GOT3 (cell line): ENCODE measurements around the gene TBC1D1.

Experiments
- DNase-seq: peaks from one replicate; lab custom pipeline; 2025; ENCODE audit warnings: mixed read lengths; lab: John Stamatoyannopoulos, UW

Gene TBC1D1

DNA sequence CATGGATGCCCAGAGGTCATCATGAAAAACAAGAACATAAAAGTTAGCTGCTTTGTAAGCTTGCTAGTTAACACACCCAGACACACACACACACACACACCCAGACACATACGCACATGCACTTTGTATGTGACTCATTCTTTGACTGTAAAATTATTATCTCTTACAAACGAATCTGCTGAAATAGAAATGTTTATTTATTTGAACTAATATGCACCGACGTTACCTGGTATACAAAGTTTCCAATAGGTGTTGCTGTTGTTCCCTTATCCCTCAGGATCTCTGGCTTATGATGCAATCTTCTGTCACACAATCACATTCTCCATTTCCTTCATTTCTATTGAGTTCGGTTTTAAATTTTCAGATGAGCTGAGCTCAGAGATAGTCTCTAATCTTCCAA is 278.6 kb downstream of the TBC1D1 start:
- no peak for DNase-seq

DNA sequence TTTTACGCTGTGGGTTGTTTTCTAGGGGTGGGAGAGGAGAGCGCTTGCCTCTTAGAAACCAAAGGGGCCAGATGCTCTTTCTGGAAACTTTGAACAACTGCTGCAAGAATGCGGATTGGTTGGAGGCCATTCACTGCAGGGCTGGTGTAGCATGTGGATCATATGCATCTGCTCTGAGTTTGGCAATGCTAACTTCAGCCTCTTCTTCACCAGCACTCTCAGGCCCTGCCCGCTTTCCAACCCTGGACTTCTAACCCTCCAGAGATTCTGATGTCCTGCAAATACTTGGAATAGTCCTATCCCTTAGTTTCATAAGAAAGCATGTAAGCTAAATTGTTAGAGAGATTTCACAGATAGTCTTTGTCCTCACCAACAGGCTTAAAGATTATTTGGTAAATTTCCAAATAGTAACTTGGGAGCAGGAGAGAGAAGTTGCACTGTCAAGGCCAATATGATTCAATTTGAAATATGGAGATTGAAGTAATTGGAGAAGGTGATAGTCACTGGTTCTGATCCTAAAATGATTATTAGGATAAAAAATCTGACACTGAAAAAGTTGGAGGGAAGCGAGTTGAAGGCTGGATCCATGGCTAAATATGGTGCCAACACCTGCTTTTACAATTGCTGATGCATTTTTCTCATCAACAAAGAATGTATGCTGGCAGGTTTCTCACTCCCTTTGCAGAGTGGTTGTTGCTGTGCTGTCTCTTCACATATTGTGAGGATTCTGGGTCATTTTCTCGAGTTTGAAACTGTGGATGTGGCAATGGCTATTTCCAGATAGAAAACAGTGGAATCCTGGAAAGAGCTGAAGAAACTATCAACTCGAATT is 279.7 kb downstream of the TBC1D1 start:
- no peak for DNase-seq

DNA sequence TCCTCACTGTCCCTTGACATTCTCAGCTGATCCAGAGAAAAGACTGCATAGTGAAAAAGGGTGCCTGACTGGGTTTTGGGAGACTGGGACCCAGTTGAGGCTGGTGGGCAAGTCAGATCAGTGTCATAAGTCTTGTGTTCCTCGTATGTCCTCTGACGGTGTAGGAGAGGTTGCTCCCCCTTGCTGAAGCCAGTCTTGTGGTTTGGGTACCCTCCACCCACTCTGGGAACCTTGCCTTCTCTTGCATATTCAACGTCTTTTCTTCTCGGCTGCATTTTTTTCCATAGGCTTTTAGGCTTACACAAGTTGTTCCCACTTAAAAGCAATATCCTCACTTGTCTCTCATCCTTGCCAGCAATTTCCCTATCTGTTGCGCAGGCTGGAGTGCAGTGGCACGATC is 281.2 kb downstream of the TBC1D1 start:
- no peak for DNase-seq

DNA sequence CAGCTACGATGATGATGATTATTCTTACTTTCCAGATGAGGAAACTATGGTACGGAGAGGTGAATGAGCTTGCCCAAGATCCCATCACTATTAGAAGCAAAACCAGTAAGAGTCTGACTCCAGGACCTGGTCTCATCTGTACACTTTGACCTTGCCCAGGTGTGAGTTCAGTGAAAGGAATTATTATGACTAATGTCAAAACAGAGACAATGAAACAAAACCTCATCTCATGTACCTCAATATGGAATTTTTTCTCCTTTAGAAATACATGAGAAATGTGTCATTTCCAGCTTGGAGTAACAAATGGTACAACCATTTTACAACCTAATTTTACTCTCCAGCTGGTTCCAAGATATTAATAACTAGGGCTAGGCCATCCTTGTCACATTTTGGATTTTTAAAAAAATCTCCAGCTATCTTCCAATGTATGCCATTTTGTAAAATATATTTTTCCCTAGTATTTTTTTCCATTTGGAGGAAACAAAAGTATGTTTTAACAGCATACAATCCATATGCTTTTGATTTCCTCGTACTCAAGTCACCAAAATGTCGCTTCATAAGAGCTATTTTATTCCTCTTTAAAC is 283.1 kb downstream of the TBC1D1 start:
- DNase-seq = no peak

DNA sequence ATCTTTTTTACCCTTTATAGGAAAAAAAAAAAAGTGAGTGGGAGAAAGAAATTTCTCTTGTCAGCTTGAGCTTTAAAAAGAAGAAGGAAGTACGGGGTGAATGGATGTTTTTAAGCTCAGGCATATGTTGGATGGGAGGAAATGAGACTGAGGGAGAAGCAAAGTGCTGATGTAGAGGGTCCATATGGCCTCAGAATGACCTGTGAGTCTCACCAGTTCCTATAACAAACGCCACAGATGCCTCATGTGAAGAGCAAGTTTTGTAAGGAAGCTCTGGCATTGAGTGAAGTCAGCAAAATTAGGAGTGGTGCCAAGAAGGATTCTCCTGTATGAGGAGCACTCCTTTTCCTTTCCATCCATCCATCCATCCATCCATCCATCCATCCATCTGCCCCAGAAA is 283.9 kb downstream of the TBC1D1 start:
- no peak for DNase-seq

DNA sequence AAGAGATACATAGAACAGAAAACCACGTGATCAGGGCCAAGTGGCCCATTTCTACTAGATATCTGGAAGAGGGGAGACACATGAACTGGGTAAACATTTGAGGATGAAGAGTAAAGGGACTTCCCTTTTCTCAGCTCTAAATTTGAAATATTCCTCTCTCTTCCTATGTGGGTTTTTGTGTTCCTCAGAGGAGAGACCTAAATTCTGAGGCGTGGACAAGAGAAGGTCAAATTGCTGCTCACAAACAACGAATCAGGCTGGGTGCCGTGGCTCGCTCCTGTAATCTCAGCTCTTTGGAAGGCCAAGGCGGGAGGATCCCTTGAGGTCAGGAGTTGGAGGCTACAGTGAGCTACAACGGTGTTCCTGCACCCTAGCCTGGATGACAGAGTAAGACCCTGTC is 285.3 kb downstream of the TBC1D1 start:
- DNase-seq = no peak

DNA sequence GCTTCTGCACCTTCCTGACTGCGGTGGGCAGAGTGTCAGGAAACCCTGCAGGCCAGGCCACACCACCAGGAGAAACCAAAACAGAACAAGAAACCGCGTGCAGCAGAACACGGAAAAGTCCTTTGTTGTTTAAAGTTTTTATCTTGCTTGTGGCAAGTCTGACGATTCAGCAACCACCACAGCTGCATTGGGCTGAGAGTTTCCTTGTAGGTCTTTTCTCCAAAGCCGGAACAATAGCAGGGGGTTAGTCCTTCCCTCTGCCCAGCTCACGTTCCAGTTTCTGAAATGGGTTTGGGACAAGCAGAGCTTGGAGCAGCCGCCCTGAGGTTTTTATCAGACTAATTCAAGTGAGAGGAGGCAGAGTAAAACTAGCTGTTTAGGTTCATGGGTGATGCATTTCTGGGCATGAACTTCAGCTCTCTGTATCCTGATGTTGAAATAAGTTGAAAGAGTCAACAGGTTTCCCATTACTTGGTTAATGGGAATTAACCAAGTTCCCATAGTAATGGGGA is 286.2 kb downstream of the TBC1D1 start:
- DNase-seq = no peak

DNA sequence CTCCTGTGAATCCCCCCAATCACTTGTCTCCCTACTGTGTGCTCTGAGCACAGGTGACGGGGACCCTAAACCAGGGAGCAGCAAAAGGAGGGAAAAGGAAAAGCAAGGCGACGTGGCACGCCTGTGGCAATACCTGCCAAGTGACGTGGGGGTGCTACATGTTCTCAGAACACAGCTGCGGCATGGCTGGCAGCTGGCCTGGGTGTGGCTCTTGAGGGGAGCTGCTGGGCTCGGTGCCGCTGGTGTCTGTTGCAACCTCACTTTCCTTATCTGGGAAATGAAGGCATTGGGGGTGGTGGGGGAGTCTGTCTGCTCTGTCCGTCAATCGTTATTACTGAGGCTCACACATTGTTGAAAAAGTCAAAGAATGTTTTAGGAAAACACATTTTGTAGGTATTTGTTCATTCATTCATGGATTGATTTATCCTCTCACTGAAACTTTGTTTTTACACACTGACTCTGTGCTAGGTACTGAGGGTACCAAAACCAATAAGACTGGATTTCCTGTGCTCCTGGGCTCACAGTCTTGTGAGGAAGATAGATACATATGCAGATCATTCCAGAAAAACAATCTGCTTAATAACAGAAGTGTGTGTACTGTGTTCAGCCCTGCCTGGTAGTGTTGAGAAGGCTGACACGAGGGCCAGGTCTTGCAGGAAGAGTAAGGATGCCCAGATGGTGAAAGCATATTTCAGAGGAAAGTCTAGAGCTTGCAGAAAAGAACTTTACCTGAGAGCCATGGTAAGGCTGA is 286.9 kb downstream of the TBC1D1 start:
- DNase-seq = no peak

DNA sequence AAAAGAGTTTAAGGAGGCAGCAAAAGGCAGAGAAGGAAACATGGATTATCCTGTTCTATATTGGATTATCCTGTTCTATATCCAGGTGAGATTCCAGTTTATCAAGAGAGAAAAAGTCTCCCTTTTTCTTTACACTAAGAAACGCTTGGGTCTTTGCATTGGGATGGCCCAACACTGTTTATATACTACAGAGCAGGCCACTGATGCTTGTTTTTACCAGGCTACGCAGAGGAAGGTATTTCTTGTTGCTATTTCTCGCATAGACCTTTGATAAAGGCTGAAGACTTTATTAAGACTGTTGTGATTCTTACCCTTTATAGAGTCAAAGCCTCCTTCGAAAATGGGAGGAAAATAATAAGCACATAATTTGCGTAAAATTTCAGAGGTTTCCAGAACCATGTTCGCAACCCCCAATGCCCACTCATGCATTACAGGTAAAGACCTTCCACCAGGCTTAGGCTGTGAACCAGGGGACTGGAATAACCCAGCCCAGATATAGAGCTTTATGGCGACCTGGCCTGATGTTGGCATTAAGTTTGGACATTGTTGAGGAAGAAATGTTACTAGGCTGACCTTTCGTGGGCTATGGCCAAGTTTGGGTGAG is 287.6 kb downstream of the TBC1D1 start:
- no peak for DNase-seq

DNA sequence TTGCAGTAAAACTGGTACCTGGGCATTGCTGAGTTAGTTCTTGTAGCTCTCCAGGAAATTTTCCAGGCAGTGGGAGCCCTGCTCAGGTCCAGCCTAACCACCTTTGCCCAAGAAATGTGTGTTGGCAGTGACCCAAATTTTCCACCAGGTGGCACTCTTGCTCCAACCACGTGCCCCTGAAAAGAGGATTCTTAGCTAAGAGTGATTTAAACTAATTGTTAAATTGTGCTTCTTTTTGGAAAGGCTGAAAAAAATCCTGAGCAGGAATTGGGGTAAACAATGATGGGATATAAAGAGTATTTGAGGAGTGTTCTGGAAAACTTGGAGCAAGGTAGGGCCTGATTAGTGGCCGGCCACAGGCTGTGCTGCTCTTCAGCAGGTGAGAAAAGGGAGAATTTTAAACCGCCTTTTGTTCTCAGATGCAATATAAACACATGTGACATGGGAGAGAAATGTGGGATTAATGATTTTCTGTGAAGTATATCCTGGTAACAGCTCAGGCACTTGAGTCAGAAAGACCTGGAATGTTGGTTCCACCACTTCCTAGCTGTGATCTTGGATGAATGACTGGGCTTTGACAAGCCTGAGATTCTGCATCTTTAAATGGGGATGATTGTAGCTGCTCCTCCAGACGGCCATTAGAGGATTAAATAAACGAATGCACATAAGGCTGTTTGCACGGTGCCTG is 288.9 kb downstream of the TBC1D1 start:
- peak; percentile 2 for DNase-seq

DNA sequence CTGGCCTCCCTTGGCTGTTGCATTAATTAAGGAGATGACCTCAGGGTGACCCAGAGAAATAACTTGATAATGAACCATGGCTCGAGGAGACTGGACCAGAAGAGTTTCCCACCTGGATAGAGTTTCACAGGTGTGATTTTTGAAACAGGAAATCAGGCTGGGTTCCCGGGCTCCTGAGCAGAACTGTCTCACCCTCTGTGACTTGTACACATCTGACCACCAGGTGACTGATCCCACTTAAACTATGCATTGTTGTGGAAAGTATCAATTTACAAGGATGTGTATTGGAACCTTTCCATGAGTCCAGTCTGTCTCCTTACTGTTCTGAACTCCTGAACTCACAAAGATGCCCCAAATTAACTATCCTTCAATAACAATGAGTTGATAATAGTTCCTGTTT is 289.6 kb downstream of the TBC1D1 start:
- no peak for DNase-seq

DNA sequence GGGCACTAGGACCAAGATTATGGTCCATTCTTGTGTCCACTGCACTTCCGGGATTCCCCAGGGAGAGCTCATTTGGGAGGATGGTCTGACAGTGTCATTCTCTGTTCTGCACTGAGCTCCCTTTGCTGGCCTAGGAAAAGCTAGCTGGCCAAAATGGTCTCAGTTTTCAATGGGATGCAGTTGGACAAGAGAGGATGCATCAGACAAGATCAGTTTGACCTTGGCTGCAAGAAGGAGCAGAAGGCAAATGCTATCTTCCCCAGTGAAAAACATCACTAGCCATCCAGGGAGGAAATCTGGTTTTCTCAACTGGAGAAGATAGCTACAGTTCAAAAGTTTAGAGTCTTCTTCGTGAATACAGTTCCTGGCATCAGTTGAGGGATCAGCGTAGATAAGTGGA is 290.4 kb downstream of the TBC1D1 start:
- no peak for DNase-seq

DNA sequence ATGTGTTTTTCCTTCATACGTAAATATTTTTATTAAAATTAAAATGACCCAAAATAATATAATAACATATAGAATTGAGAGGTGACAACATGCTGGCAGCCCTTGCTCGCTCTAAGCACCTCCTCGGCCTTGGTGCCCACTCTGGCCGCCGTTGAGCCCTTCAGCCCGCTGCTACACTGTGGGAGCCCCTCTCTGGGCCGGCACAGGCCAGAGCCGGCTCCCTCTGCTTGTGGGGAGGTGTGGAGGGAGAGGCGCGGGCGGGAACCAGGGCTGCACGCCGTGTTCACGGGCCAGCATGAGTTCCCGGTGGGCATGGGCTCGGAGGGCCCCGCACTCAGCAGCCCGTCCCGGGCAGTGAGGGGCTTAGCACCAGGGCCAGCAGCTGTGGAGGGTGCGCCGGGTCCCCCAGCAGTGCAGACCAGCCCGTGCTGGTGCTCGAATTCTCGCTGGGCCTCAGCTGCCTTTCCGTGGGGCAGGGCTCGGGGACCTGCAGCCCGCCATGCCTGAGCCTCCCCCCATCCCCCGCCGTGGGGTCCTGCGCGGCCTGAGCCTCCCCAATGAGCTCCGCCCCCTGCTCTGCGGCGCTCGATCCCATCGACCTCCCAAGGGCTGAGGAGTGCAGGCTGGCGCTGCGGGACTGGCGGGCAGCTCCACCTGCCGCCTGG is 291.6 kb downstream of the TBC1D1 start:
- DNase-seq = no peak

DNA sequence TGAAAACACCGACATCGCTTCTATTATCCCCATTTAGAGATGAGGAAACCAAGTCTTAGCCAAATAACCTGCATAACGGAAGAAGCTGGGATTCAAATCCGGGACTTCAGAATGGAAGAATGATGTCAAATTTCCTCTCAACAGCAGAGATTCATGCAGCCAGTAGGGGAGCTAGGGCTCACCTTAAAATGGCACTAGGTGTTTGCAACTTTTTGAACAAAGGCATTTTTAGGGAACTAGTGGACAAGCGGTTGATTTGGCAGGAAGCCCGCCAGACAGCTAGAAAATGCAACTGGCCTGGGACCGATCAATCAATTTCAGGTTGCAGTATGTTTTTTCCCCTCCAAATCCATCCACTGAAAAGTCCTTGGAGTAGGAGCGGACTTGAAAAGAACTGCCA is 293.5 kb downstream of the TBC1D1 start:
- DNase-seq = no peak

DNA sequence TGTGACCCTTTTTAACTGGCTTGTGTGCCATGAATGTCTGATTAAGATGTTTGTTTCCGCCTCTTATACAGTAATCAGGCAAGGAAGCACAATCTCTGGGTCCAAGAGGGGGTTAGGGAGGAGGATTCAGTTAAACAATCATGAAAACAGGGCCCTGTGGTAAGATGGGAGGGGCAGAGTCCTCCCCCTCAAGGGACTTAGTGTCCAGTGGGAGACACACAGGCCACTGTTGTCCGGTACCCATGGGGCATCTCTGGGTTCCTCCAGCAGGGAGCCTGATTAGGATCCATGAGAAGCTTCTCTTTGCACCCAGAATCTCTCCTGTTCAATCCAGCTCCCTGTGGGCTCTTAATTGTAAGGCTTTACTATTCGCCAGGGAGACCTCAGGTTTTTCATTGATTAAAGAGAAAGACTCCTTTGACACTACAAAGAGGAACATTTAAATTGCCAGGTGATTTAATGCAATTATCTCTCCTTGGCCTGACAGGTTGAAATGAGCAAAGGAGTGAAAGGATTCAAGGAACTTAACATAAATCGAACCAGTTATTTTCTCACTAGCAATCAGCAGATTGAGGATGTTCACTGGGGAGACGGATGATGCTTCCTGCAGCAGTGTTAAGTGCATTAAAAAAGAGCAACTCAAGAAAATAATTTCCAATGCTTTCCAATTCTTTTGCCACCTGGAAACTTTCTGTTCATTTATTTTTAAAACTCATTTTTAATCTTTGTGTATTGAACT is 294.7 kb downstream of the TBC1D1 start:
- DNase-seq = no peak

DNA sequence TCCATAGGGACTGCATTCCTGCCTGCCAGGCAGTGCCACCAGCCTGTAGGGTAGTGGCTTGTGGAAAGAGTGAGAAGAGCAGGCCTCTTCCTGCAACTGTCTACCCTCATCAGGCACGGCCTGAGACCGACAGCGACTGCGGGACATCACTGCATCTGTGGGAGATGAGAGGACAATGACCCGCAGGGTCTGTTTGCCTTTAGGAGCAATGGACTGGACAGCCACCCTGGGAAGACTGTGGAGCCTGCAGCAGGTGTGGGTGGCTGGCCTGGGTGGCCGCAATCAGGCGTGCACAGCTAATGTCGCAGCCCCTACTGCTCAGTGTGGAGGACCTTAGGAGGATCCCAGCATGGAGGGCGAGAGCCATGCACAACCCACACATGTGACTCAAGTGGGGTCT is 297.3 kb downstream of the TBC1D1 start:
- DNase-seq = no peak

DNA sequence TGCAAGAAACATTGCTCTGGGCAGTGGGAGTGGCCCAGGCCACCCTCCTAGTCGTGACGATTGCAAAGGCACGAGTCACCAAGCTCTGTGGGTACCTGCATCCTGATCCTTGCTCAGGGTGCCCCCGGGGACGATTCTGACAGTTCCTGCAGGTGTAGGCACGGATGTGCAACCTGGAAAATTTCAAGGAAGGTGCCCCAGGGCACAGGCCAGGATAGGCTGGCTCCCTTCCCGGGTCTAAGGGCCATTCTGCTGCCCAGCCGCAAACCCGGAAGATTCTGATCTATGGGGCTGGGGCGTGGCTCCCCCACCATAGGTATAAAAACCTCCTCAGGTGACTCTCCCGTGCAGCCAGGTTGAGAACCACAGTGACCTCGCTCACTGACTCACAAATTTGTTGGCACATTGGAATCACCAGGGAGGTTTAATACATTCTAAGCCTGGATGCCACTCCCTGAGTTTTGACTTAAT is 297.8 kb downstream of the TBC1D1 start:
- DNase-seq = no peak
